Measurements from ENCODE around the gene EBF4.

EBF4 gene

DNA sequence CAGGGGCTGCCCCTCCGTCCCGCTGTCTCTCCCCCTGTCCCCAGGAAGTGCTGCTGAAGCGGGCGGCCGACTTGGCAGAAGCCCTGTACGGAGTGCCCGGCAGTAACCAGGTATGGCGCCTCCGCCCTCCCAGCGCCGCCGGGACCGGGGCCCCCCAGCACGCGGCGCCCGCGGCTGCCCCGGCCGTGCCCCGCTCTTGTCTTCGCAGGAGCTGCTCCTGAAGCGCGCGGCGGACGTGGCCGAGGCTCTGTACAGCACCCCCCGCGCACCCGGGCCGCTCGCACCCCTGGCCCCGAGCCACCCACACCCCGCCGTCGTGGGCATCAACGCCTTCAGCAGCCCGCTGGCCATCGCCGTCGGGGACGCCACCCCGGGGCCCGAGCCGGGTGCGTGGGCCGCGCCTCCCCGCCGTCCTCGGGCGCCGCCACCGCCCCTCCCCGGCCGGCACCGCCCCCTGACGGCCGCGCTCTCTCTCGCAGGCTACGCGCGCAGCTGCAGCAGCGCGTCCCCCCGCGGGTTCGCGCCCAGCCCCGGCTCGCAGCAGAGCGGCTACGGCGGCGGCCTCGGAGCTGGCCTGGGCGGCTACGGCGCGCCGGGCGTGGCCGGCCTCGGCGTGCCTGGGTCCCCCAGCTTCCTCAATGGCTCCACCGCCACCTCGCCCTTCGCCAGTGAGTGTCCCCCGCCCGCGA lies 59.4 kb downstream of the EBF4 start:
- Histone ChIP-seq H3K9ac (ENCODE audit: low read length) (no peak overlapping the region), H3K4me1 (ENCODE audit: control insufficient read depth, insufficient read depth, low read length) (peaks cover 4% of the 10 kb centered on the region), H3K27me3 (ENCODE audit: control insufficient read depth, insufficient read depth, low read length) (peaks cover 18% of the 10 kb centered on the region), H3K4me3 (ENCODE audit: low read length) (peak overlapping the region; percentile 58), H3K27ac (ENCODE audit: low read depth, low read length) (no peak overlapping the region), H3K36me3 (ENCODE audit: control insufficient read depth, insufficient read depth, low read length) (no peaks in the 10 kb centered on the region)

GRCh38 chr20:2752567-2753460 lies 60.2 kb downstream of the EBF4 start:
- H3K36me3 ChIP-seq (ENCODE audit: control insufficient read depth, insufficient read depth, low read length) = no peaks in the 10 kb centered on the region
- no peak overlapping the region for H3K9ac ChIP-seq (ENCODE audit: low read length)
- no peak overlapping the region for H3K27ac ChIP-seq (ENCODE audit: low read depth, low read length)
- peaks cover 18% of the 10 kb centered on the region for H3K27me3 ChIP-seq (ENCODE audit: control insufficient read depth, insufficient read depth, low read length)
- peaks cover 4% of the 10 kb centered on the region for H3K4me1 ChIP-seq (ENCODE audit: control insufficient read depth, insufficient read depth, low read length)
- peak overlapping the region; percentile 58 for H3K4me3 ChIP-seq (ENCODE audit: low read length)

DNA sequence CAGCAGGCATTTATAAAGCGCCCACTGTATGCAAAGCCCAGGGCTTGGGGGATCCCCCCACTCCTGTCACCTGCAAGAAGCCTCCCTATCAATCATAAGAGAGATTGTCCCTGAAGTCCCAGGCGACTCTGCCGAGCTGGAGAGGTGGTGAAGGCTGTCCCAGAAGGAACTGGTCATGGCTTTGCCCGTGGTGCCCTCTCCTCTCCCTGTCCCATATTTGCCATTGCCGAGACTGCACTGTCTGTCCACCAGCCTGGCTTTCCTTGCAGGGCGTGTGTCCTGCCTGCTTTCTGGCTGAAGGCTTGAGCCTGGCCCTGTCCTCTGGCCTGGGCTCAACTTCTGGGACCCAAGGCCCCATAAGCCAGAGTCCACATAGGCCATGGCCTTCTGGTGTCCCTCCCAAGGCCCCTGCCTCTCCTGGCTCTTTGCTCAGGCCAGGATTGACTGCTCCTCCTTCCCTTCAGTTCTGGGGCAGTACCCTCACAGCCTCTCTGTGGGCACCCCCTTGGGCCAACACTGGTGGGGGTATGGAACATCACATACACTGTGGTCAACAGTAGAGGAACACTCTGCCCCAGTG lies 61.0 kb downstream of the EBF4 start:
- H3K9ac ChIP-seq (ENCODE audit: low read length) = no peak overlapping the region
- H3K27ac ChIP-seq (ENCODE audit: low read depth, low read length) = no peak overlapping the region
- peaks cover 14% of the 10 kb centered on the region for H3K27me3 ChIP-seq (ENCODE audit: control insufficient read depth, insufficient read depth, low read length)
- H3K4me1 ChIP-seq (ENCODE audit: control insufficient read depth, insufficient read depth, low read length) = peaks cover 4% of the 10 kb centered on the region
- H3K36me3 ChIP-seq (ENCODE audit: control insufficient read depth, insufficient read depth, low read length) = no peaks in the 10 kb centered on the region
- no peak overlapping the region for H3K4me3 ChIP-seq (ENCODE audit: low read length)

- Histone ChIP-seq H3K4me1 (ENCODE audit: control insufficient read depth, insufficient read depth, low read length) (peaks cover 4% of the 10 kb centered on the region), H3K27me3 (ENCODE audit: control insufficient read depth, insufficient read depth, low read length) (peaks cover 11% of the 10 kb centered on the region), H3K4me3 (ENCODE audit: low read length) (no peak overlapping the region), H3K27ac (ENCODE audit: low read depth, low read length) (no peak overlapping the region), H3K9ac (ENCODE audit: low read length) (no peak overlapping the region), H3K36me3 (ENCODE audit: control insufficient read depth, insufficient read depth, low read length) (no peaks in the 10 kb centered on the region)
Measured at GRCh38 chr20:2754424-2754823, 61.8 kb downstream of the EBF4 start.

DNA sequence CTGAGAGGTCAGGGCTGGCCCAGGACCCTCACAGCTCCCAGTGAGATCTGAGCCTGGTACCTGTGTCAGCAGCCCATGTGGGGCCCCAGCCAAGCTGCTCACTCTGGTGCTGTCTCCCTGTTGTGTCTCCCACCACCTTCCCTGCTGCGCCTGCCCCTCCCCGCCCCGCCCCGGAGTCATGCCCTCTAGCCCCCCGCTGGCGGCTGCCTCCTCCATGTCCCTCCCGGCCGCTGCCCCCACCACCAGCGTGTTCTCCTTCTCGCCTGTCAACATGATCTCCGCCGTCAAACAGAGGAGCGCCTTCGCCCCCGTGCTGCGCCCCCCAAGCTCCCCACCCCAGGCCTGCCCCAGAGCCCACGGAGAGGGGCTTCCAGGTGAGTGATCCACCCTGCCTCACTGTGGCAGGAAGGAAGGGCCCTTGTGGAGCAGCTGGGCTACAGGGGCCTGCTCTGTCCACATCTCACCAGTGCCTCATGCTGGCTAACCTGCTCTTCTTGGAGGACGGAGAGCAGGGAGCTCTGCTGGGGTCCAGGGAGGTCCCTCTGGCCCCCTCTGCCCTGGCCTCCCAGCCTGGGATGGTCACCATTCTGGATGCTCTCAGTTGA lies 63.0 kb downstream of the EBF4 start:
- peaks cover 11% of the 10 kb centered on the region for H3K27me3 ChIP-seq (ENCODE audit: control insufficient read depth, insufficient read depth, low read length)

GRCh38 chr20:2756056-2756611 lies 63.6 kb downstream of the EBF4 start:
- Histone ChIP-seq H3K9ac (ENCODE audit: low read length) (no peak overlapping the region), H3K27me3 (ENCODE audit: control insufficient read depth, insufficient read depth, low read length) (peaks cover 11% of the 10 kb centered on the region), H3K4me3 (ENCODE audit: low read length) (no peak overlapping the region), H3K27ac (ENCODE audit: low read depth, low read length) (no peak overlapping the region), H3K4me1 (ENCODE audit: control insufficient read depth, insufficient read depth, low read length) (peaks cover 4% of the 10 kb centered on the region), H3K36me3 (ENCODE audit: control insufficient read depth, insufficient read depth, low read length) (no peaks in the 10 kb centered on the region)

More for the DNA sequence above, 63.0 kb downstream of the EBF4 start:
- no peak overlapping the region for H3K27ac ChIP-seq (ENCODE audit: low read depth, low read length)
- peaks cover 4% of the 10 kb centered on the region for H3K4me1 ChIP-seq (ENCODE audit: control insufficient read depth, insufficient read depth, low read length)
- no peak overlapping the region for H3K9ac ChIP-seq (ENCODE audit: low read length)
- no peak overlapping the region for H3K4me3 ChIP-seq (ENCODE audit: low read length)
- no peaks in the 10 kb centered on the region for H3K36me3 ChIP-seq (ENCODE audit: control insufficient read depth, insufficient read depth, low read length)

- no peak overlapping the region for H3K27ac ChIP-seq (ENCODE audit: low read depth, low read length)
- H3K9ac ChIP-seq (ENCODE audit: low read length) = no peak overlapping the region
- H3K27me3 ChIP-seq (ENCODE audit: control insufficient read depth, insufficient read depth, low read length) = peaks cover 11% of the 10 kb centered on the region
- no peak overlapping the region for H3K4me3 ChIP-seq (ENCODE audit: low read length)
- H3K4me1 ChIP-seq (ENCODE audit: control insufficient read depth, insufficient read depth, low read length) = peaks cover 4% of the 10 kb centered on the region
- no peaks in the 10 kb centered on the region for H3K36me3 ChIP-seq (ENCODE audit: control insufficient read depth, insufficient read depth, low read length)
Measured at GRCh38 chr20:2757001-2757400, 64.4 kb downstream of the EBF4 start.

DNA sequence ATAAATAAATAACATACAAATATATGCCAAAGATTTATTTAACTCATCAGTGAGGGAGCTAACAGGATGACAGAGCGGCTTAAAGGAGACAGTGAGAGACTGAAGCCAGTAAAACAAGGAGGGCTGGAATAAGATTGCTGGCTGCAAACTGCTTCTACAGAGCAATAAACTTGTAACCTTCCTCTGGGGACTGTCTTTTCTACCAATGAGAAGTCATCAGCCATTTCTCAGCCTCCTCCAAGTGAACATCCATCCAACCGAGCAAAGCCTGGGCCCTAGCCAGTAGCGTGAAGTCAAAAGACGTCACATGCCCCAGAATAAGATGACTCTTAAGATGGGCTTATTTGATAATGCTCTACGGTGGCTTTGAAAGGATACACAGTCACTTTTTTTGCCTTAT lies 65.4 kb downstream of the EBF4 start:
- Histone ChIP-seq H3K36me3 (ENCODE audit: control insufficient read depth, insufficient read depth, low read length) (no peaks in the 10 kb centered on the region), H3K27ac (ENCODE audit: low read depth, low read length) (no peak overlapping the region), H3K9ac (ENCODE audit: low read length) (no peak overlapping the region), H3K4me1 (ENCODE audit: control insufficient read depth, insufficient read depth, low read length) (no peaks in the 10 kb centered on the region), H3K4me3 (ENCODE audit: low read length) (no peak overlapping the region), H3K27me3 (ENCODE audit: control insufficient read depth, insufficient read depth, low read length) (peaks cover 7% of the 10 kb centered on the region)

- Histone ChIP-seq H3K9ac (ENCODE audit: low read length) (no peak overlapping the region), H3K36me3 (ENCODE audit: control insufficient read depth, insufficient read depth, low read length) (no peaks in the 10 kb centered on the region), H3K27me3 (ENCODE audit: control insufficient read depth, insufficient read depth, low read length) (peaks cover 5% of the 10 kb centered on the region), H3K4me3 (ENCODE audit: low read length) (no peak overlapping the region), H3K4me1 (ENCODE audit: control insufficient read depth, insufficient read depth, low read length) (no peaks in the 10 kb centered on the region), H3K27ac (ENCODE audit: low read depth, low read length) (no peak overlapping the region)
Measured at GRCh38 chr20:2759143-2759542, 66.6 kb downstream of the EBF4 start.

GRCh38 chr20:2759603-2760296 lies 67.2 kb downstream of the EBF4 start:
- Histone ChIP-seq H3K27me3 (ENCODE audit: control insufficient read depth, insufficient read depth, low read length) (no peaks in the 10 kb centered on the region), H3K4me1 (ENCODE audit: control insufficient read depth, insufficient read depth, low read length) (no peaks in the 10 kb centered on the region), H3K9ac (ENCODE audit: low read length) (no peak overlapping the region), H3K4me3 (ENCODE audit: low read length) (no peak overlapping the region), H3K27ac (ENCODE audit: low read depth, low read length) (no peak overlapping the region), H3K36me3 (ENCODE audit: control insufficient read depth, insufficient read depth, low read length) (no peaks in the 10 kb centered on the region)

DNA sequence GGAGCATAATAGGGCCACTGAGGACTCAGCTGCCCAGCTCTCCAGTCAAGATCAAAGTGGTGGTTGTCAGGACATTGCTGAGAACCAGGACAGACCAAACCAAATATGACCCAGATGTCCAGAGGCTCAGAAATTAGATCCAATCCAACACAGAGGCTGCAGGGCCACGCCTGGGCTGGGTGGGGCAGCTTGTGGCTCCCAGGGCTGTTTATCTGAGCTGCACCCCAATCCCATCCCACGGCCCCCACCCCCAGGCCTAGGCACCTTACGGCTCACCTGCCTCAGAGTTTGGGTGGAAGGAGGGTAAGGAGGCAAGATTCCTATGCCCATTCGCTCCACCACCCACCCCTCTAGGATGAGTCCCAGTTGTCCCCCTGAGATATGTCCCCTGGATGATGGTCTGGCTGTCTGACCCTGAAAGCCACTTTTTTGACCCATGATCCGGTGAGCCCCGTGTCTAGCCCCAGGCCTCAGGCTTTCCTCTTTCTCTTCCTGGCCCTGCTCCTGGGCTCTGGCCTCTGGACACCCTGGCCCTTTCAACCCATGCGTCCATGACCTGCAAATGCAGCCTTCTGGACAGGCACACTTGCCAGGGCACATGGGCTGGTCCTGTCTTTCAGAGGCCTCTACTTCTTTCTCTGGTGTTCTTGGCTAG lies 67.8 kb downstream of the EBF4 start:
- no peaks in the 10 kb centered on the region for H3K27me3 ChIP-seq (ENCODE audit: control insufficient read depth, insufficient read depth, low read length)
- no peaks in the 10 kb centered on the region for H3K36me3 ChIP-seq (ENCODE audit: control insufficient read depth, insufficient read depth, low read length)
- no peak overlapping the region for H3K9ac ChIP-seq (ENCODE audit: low read length)

More for the DNA sequence above, 67.8 kb downstream of the EBF4 start:
- H3K4me3 ChIP-seq (ENCODE audit: low read length) = no peak overlapping the region
- H3K27ac ChIP-seq (ENCODE audit: low read depth, low read length) = no peak overlapping the region
- no peaks in the 10 kb centered on the region for H3K4me1 ChIP-seq (ENCODE audit: control insufficient read depth, insufficient read depth, low read length)
